Vagina (tissue), 2 donors: Measurements from ENCODE around the gene BIRC6. TPM values are rescaled to one million over a fixed set of nuclear protein-coding genes. Genes with fewer than 3 reads are reported as not detected.
A peak's percentile ranks its signal among the peaks of the same experiment; 100 is the strongest.
"Not testable (repeated sequence)": the region's sequence is repeated elsewhere in the genome, so short reads cannot be mapped to it uniquely, and the experiment has no call there.

Experiments
- DNase-seq, 2 donors: peaks; one replicate each; pipeline ENCODE4 v3.0.0-alpha.2; 2017; ENCODE audit errors: extremely low spot score in 2 of 2
- H3K27ac ChIP-seq: fragments of 200-600 bp; sonication (generic); one replicate; pipeline ENCODE4 v1.5.1; 2019
- H3K27me3 ChIP-seq: fragments of 200-600 bp; sonication (generic); one replicate; pipeline ENCODE4 v1.5.1; 2019
- H3K36me3 ChIP-seq, 2 donors: fragments of 200-600 bp; sonication (generic); one replicate each; pipeline ENCODE4 v1.5.1; 2017 to 2019
- H3K4me1 ChIP-seq: fragments of 200-600 bp; sonication (generic); one replicate; pipeline ENCODE4 v1.5.1; 2019
- H3K4me3 ChIP-seq, 2 donors: fragments of 200-600 bp; sonication (generic); 1 replicate in 1 of 2; 2 replicates in 1 of 2; pipeline ENCODE4 v1.5.1; 2016 to 2019
- H3K9me3 ChIP-seq: fragments of 200-600 bp; sonication (generic); one replicate; pipeline ENCODE4 v1.5.1; 2019
- POLR2A ChIP-seq, 2 donors: fragments of 450-650 bp; IDR thresholded peaks; one replicate each; pipeline ENCODE4 v1.6.1; 2017; ENCODE audit warnings: antibody characterized with exemption in 2 of 2, mild to moderate bottlenecking in 2 of 2, moderate library complexity in 2 of 2
- POLR2AphosphoS5 ChIP-seq, 2 donors: sonication (generic); formaldehyde crosslinking; IDR thresholded peaks; one replicate each; pipeline ENCODE4 v1.9.0; 2017; ENCODE audit warnings: antibody characterized with exemption in 2 of 2, mild to moderate bottlenecking in 2 of 2, low read depth in 1 of 2; ENCODE audit not compliant: insufficient read depth in 1 of 2
- intact Hi-C: fragments of 100-400 bp; cut with DNase I; formaldehyde crosslinking; loops from one replicate; pipeline ENCODE4 v1.15.1; 2023
- total RNA-seq: library from RNA; depleted of rRNA; stranded (reverse); fragments of >200 nt; gene quantifications from one replicate; pipeline ENCODE4 v1.2.3, GENCODE V29; 2016
- TF ChIP-seq, protein P1 (sequence below), 3 experiments: fragments of 450-650 bp in 2 of 3; fragments of 200-600 bp in 1 of 3; sonication (generic) in 1 of 3; IDR thresholded peaks; one replicate each; pipeline ENCODE4 v1.5.1; 2017 to 2019; ENCODE audit warnings: antibody characterized with exemption in 3 of 3, mild to moderate bottlenecking in 2 of 3, moderate library complexity in 2 of 3

The BIRC6 gene
- total RNA-seq, 1 donor from 2014 or later, result 92.8 TPM

DNA sequence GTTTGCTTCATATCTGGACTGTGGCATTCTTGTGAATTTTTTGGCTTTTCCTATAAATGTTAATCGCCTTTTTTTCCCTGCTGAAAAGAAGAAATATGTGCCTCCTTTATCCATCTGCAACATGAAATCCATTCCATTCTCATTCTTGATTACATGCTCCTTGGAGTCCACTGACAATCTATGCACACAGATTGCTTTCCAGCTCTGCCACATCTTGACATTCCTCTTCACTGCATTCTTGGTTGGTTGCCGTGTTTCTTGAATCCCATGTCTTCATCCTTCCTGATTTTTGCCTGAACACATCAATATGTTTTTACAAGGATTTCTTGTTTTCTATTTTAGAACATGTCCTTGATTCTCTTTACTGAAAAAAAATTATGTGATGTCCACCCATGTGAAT, 26.7 kb upstream of the BIRC6 start:
- no peak for TF ChIP-seq POLR2AphosphoS5 (IDR thresholded peaks at IDR 0.05; ENCODE audit: insufficient read depth in 1 of 2, low read depth in 1 of 2)
- no peak overlapping the region for H3K27ac ChIP-seq
- H3K36me3 ChIP-seq, result no peaks in the 10 kb centered on the region
- no peaks in the 10 kb centered on the region for H3K4me1 ChIP-seq
- DNase-seq, result no peak
- no peaks in the 10 kb centered on the region for H3K9me3 ChIP-seq
- intact Hi-C loops, result no loop called here
- no peak overlapping the region for H3K4me3 ChIP-seq
- no peaks in the 10 kb centered on the region for H3K27me3 ChIP-seq

DNA sequence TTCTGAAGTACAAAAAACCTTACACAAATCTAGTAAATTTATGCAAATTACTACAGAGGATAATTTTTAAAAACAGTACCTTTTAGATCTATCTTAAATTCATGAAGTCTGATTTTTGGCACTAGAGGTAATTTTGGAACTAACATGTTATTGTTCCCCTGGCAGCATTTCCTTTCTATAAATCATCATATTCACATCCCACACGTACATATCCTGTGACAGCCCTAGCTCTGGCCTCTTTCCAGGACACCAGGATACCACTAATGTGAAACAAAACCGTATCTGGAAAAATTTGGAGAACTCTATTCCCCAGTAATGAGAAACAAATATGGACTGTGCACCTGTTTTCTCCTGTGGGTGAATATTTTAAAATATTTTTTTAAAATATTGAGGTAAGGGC, 14.0 kb upstream of the BIRC6 start:
- no peaks in the 10 kb centered on the region for H3K27me3 ChIP-seq
- H3K27ac ChIP-seq, result no peak overlapping the region
- TF ChIP-seq POLR2A (IDR thresholded peaks at IDR 0.05), result no peak
- TF ChIP-seq, protein P1, sequence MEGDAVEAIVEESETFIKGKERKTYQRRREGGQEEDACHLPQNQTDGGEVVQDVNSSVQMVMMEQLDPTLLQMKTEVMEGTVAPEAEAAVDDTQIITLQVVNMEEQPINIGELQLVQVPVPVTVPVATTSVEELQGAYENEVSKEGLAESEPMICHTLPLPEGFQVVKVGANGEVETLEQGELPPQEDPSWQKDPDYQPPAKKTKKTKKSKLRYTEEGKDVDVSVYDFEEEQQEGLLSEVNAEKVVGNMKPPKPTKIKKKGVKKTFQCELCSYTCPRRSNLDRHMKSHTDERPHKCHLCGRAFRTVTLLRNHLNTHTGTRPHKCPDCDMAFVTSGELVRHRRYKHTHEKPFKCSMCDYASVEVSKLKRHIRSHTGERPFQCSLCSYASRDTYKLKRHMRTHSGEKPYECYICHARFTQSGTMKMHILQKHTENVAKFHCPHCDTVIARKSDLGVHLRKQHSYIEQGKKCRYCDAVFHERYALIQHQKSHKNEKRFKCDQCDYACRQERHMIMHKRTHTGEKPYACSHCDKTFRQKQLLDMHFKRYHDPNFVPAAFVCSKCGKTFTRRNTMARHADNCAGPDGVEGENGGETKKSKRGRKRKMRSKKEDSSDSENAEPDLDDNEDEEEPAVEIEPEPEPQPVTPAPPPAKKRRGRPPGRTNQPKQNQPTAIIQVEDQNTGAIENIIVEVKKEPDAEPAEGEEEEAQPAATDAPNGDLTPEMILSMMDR (IDR thresholded peaks at IDR 0.05), result no peak
- TF ChIP-seq POLR2AphosphoS5 (IDR thresholded peaks at IDR 0.05; ENCODE audit: insufficient read depth in 1 of 2, low read depth in 1 of 2), result no peak
- no peaks in the 10 kb centered on the region for H3K4me1 ChIP-seq
- intact Hi-C loops, result no loop called here
- H3K36me3 ChIP-seq, result no peaks in the 10 kb centered on the region
- no peak for DNase-seq
- H3K9me3 ChIP-seq, result no peaks in the 10 kb centered on the region
- H3K4me3 ChIP-seq, result no peak overlapping the region

DNA sequence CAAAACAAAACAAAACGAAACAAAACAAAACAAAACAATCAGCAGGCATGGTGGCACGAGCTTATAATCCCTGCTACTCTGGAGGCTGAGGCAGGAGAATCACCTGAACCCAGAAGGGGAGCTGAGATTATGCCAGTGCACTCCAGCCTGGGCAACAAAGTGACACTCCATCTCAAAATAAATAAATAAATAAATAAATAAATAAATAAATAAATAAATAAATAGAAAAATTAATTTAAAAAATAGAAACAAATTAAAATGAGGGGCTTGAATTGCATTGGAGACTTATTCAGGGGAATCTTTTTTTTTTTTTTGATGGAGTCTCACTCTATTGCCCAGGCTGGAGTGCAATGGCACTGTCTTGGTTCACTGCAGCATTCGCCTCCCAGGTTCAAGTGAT, 6.0 kb upstream of the BIRC6 start:
- not testable (repeated sequence) for DNase-seq

DNA sequence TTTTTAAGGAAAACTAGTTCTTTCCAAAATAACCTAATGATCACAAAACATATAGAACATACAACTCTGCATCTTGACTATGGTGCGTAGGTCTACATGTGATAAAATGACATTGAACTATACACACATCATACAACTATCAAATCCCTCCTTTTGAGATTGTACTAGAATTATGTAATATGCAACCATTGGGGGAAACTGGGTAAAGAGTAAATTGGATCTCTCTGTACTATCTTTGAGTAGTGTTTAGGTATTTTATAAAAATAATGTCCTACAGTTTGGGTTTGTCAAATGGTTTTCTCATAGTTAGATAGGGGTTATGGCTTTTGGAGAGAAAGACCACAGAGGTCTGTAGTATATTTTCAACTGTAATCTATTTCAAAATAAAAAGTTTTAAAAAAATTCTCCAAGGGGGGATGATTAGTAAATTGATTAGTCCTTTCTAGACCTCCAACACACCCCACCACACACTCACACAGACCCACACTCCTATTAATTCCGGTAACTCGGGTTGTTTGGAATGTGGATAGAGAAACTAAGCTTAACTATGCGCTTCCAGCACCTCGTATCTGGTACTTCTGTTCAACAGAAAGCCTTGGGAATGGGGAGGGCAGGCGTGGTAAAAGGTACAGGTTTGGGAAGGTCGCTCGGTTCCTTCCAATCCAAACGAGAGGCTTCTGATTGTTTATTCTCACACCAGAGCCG, 695 bp upstream of the BIRC6 start:
- H3K27me3 ChIP-seq, result no peaks in the 10 kb centered on the region
- H3K4me3 ChIP-seq, result peak overlapping the region; percentile 92 to 99
- H3K4me1 ChIP-seq, result peaks cover 41% of the 10 kb centered on the region
- peak overlapping the region; percentile 91 for H3K27ac ChIP-seq
- intact Hi-C loops, result no loop called here
- no peaks in the 10 kb centered on the region for H3K36me3 ChIP-seq
- DNase-seq, result no peak
- no peaks in the 10 kb centered on the region for H3K9me3 ChIP-seq
- TF ChIP-seq POLR2AphosphoS5 (IDR thresholded peaks at IDR 0.05; ENCODE audit: insufficient read depth in 1 of 2, low read depth in 1 of 2) (no peak), POLR2A (IDR thresholded peaks at IDR 0.05) (no peak)
- TF ChIP-seq, protein P1 (IDR thresholded peaks at IDR 0.05), result no peak

More for the DNA sequence above, 6.0 kb upstream of the BIRC6 start:
- H3K27ac ChIP-seq, H3K4me1 ChIP-seq, intact Hi-C loops, H3K36me3 ChIP-seq, H3K27me3 ChIP-seq, H3K4me3 ChIP-seq, H3K9me3 ChIP-seq: not testable (repeated sequence)

DNA sequence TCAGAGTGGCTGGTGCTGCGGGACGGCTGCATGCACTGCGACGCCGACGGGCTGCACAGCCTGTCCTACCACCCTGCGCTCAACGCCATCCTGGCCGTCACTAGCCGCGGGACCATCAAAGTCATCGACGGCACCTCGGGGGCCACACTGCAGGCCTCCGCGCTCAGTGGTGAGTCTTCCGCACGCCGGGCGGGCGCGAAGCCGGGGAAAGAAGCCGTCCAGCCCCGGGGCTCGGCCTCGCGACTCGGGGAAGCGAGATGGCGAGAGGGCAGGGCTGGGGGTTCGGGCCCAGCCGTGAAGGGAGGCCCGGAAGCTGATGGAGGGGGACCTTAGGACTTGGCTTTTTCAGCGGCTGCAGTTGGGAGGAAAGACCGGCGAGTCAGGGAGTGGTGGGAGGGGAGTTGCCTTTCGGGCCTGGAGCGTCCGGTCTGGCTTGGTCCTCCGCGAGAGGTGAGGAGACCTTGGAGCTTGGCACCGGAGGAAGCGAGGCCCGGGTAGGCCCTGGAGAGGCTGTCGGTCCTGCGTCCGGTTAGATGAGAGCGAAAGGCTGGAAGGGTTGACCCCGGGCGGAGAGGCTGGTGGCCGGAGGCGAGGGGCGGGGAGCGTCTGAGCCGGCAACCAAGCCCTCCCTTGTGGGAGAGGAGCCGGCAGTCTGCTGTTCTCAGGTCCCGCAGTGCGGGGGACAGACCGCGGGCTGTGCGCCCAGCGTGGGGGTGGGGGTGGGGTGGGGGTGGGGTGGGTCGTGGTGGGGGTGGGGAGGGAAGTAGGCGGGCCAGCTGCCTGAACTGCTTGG, 691 bp downstream of the BIRC6 start:
- Histone ChIP-seq H3K4me3 (peak overlapping the region; percentile 92 to 99), H3K27ac (peak overlapping the region; percentile 91), H3K4me1 (peaks cover 41% of the 10 kb centered on the region), H3K27me3 (no peaks in the 10 kb centered on the region), H3K36me3 (no peaks in the 10 kb centered on the region), H3K9me3 (no peaks in the 10 kb centered on the region)
- no peak for TF ChIP-seq POLR2AphosphoS5 (IDR thresholded peaks at IDR 0.05; ENCODE audit: insufficient read depth in 1 of 2, low read depth in 1 of 2)
- no peak for TF ChIP-seq POLR2A (IDR thresholded peaks at IDR 0.05)
- TF ChIP-seq, protein P1 (IDR thresholded peaks at IDR 0.05), result no peak
- intact Hi-C loops, result no loop called here
- DNase-seq, result peak in 1 of 2 donors; percentile 87

DNA sequence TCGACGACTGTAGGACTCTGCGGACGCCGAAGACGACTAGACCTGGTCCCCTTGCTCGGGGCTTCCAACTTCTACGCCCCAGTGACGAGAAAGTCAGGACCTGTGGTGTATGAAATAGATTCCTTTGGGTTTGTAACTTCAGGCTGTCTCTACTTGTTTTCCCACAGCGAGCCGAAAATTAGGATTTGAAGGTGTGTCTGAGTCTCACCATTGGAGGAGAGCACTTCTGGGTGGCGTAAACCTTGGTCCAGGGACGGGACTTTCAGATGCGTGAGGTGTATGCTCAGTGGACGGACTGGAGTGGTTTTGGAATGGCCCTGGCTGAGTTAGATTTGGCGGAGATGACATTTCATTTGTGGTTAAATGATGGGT, 1.3 kb downstream of the BIRC6 start:
- Histone ChIP-seq H3K36me3 (no peaks in the 10 kb centered on the region), H3K9me3 (no peaks in the 10 kb centered on the region), H3K4me3 (peak overlapping the region; percentile 92 to 99), H3K4me1 (peaks cover 45% of the 10 kb centered on the region), H3K27ac (peak overlapping the region; percentile 91), H3K27me3 (no peaks in the 10 kb centered on the region)
- intact Hi-C loops, result no loop called here
- TF ChIP-seq POLR2AphosphoS5 (IDR thresholded peaks at IDR 0.05; ENCODE audit: insufficient read depth in 1 of 2, low read depth in 1 of 2), result no peak
- no peak for DNase-seq
